Measurements from ENCODE around the gene KIF5C.
A peak's percentile ranks its signal among the peaks of the same experiment; 100 is the strongest.
"Not testable (repeated sequence)": the region's sequence is repeated elsewhere in the genome, so short reads cannot be mapped to it uniquely, and the experiment has no call there.

KIF5C gene

DNA sequence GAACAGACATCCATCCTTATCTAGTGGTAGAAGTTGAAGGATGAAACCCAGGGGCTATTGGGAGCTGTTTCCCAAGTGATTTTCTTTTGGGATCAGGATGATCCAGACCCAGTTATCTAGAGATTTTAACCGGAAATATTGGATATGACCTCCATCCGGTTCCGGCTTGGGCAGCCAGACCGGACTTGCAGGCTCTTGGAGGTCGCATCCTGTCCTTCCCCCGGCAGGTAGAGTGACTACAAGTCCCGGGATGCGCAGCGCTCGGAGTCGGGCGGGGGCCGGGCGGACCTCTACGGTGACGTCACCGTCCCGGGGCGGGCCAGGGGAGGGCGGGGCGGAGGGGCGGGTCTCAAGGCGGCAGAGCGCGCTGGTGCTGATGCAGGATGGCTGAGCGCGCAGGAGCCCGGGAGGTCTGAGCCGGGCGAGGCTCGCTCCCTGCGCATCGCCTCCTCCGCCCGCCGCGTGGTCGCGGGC, at the start of gene KIF5C:
Gene KIF5C (plus strand): TSS at position 360 of the 474 bp plus-strand sequence. CDS start 391 bp downstream, outside the sequence.
- peak; percentile 83 for DNase-seq

DNA sequence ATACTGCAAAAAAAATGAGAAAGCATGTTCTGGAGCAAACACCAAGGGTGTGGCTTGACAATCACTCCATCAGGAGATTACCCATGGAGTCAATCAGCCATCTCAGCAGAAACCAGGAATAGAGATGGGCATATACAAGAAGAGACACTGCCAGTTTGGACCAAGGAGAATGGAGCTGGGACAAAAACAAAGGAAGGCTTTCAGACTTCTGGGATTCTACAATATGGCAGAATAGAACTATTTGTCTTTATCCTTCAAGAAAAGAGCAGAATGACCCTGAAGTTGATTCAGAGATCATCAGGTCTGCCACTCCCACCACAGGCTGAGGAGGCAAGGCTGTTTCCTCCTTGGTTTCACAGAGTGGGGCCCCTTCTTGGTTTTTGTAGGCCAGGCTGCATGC, 48.2 kb upstream of the KIF5C start:
- DNase-seq: no peak

DNA sequence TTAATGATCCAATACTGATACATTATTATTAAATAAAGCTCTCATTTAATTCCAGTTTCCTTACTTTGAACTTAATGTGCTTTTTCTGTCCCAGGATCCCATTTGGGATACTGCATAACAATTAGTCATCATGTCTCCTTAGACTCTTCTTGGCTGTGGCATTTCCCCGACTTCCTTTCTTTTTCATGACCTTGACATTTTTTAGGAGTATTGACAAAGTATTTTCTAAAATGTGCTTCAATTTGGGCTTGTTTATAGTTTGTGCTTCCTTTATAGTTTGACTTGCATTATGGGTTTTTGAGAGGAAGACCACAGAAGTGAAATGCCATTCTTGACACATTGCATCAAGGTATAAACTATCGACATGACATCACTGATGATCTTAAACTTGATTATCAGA, 46.1 kb upstream of the KIF5C start:
- no peak for DNase-seq

GRCh38 chr2:148829618-148830017, 45.4 kb upstream of the KIF5C start:
- no peak for DNase-seq

GRCh38 chr2:148832637-148833036, 42.4 kb upstream of the KIF5C start:
- no peak for DNase-seq

GRCh38 chr2:148842050-148842449, 33.0 kb upstream of the KIF5C start:
- no peak for DNase-seq

- no peak for DNase-seq
Observed at GRCh38 chr2:148848146-148848545, 26.9 kb upstream of the KIF5C start.

GRCh38 chr2:148853458-148853857, 21.6 kb upstream of the KIF5C start:
- DNase-seq: no peak

GRCh38 chr2:148860037-148860436, 15.0 kb upstream of the KIF5C start:
- no peak for DNase-seq

- DNase-seq: no peak
Observed at GRCh38 chr2:148861367-148861766, 13.7 kb upstream of the KIF5C start.

DNA sequence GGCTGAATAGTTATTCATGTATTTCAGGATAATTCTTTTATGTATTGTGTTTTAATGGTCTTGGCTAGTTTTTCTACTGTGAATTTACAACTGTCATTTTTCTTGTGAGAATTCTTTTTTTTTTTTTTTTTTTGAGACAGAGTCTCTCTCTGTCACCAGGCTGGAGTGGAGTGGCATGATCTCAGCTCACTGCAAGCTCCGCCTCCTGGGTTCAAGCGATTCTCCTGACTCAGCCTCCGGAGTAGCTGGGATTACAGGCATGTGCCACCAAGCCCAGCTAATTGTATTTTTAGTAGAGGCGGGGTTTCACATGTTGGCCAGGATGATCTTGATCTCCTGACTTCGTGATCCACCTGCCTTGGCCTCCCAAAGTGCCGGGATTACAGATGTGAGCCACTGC, 12.5 kb upstream of the KIF5C start:
- DNase-seq: not testable (repeated sequence)

GRCh38 chr2:148865512-148865911, 9.5 kb upstream of the KIF5C start:
- no peak for DNase-seq

DNA sequence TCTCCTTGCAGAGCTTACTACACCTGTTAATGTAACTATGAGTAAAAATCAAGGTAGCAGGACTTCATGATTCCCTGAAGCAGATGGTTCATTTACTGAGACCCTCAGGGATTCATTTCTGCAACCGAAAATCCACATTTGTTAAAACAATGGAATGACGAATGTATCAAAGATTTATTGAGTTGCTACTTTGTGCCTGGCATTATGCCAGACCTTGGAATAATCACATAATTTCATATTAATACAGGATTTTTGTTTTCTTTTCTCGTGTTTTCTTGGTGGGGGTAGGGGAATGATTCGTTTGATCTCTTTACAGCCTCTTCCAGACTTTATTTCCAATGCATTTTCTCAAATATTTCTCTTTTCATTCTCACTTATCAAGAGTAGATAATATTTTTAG, 8.9 kb upstream of the KIF5C start:
- DNase-seq: no peak

GRCh38 chr2:148867079-148867769, 7.8 kb upstream of the KIF5C start:
- DNase-seq: no peak

DNA sequence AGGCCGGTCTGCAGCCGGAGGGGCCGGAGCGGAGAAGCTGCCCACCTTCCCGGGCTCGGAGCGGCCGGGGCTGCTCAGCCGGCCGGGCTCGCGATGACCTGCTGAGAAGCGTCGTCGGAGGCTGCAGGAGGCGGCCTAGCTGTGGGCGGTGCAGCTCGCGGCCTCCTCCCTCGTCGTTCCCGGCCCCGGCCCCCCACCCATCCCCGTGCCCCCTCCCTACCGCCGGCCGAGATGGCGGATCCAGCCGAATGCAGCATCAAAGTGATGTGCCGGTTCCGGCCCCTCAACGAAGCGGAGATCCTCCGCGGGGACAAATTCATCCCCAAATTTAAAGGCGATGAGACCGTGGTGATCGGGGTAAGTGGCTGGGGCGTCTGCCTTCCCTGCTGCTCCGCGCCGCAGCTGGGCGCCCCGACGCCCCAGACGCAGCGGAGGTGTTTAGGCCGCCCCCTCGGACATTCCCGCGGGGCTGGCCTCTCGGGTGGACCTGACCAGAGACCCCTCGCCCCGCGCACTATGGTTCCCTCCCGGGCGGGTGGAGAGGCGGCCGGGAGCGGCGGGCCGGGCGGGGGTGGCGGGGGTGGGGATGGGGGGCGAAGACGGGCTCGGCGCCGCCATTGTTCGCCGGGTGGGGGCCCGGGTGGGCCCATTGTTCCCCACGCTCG, 492 bp downstream of the KIF5C start:
- DNase-seq: no peak

DNA sequence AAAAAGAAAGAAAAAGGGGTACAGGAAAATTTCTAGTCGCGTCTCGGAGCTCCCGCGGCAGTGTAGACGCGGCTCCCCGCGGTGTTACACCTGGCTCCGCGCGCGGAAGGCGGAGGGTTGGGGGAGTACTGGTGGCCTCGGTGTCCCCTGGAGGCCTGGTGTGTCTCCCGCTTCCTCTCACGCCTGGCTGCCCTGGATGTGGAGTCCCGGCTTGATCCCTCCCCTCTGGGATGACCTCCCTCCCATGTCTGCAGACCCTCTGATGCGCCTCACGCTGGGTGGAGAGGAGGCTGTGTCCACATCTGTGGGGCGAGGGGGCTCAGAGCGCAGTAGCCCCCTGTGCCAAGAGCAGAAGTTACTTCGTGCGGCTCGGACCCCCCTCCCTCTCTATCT, 1.2 kb downstream of the KIF5C start:
- DNase-seq: peak; percentile 7

DNA sequence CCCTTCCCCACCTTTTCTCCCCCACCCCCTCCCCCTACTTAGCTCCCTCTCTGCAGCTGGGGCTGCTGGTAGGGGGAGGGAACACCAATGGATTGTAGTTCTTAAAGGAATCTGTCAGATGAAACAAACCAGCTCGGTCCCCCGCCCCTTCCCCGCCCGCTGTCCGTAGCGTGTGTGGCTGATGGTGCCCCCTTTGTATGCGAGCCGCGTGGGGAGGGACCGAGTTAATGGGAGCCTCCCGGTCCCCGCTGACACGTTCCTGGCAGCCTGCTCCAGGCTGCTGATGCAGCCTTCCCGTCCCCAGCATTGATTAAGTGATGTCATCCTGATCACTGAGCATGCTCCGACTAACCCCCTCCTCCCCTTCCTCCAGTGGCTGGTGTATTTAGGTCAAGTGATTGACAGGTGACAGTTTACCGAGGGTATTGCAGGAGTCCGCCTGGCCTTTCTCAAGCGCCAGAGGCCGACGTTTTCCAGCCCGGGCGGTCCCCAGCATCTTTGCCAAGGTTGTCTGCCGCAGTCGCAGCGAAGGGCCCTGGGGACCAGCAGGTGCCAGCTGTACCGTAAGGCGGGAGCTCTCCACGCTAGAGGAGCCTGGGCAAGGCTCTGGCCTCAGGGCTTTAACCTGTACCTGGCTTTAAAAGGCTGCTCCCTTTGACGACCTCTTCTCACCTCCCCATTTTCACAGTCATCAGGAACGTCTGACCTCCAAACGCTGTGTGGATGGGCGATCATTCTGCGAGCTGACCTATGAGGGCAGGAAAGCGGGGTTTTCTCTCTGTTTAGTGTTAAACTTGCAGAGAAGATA, 1.8 kb downstream of the KIF5C start:
- DNase-seq: peak; percentile 44

GRCh38 chr2:148877403-148877740, 2.3 kb downstream of the KIF5C start:
- DNase-seq: no peak

DNA sequence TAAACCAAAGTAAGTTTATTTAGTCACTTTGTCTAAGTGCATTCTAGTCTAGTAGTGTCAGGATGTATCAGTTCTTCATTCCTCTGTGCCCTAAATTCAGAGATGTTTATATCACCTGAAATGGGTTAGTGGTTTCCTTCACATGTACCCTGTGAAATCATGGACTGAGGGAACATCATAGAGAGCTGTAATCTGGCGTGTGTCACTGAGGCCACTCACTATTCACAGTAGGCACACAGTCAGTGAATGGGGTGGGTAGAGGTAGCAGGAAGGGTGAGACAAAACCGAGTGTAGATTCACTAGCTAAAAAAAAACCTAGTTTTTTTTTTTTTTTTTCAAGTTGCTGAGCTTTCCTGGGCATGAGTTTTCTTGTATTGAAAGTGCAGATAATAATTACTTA, 5.6 kb downstream of the KIF5C start:
- DNase-seq: no peak

GRCh38 chr2:148882051-148882450, 7.0 kb downstream of the KIF5C start:
- no peak for DNase-seq

DNA sequence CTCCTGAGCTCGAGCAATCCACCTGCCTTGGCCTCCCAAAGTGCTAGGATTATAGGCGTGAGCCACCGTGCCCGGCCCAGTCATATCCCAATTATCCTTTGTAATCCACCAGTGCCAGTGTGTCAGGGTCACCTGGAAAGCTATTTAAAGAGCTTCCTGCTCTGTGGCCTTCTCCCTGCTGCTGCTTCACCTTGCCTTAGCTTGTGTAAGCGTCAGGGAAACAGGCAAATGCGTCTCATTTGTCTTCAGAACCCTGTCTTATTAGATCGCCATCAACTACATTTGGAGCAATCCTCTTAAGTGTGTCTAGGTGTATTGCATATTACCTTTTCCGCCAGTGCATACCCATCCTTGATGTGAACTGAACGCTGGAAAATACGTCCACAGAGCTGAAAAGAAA, 10.2 kb downstream of the KIF5C start:
- DNase-seq: no peak

- DNase-seq: no peak
Observed at GRCh38 chr2:148885988-148886387, 11.0 kb downstream of the KIF5C start.

- no peak for DNase-seq
Observed at GRCh38 chr2:148887350-148888002, 12.4 kb downstream of the KIF5C start.
